Measurements from ENCODE around the gene ANKDD1B. TPM values are rescaled to one million over a fixed set of nuclear protein-coding genes. Genes with fewer than 3 reads are reported as not detected.

ANKDD1B gene
- total and polyA plus RNA-seq, 9 of the 15 experiments (the other 6 are each of a cell fraction or from before 2014, with no cell fraction given) = 0.04 to 0.29 (median 0.18) TPM; not detected in 1

DNA sequence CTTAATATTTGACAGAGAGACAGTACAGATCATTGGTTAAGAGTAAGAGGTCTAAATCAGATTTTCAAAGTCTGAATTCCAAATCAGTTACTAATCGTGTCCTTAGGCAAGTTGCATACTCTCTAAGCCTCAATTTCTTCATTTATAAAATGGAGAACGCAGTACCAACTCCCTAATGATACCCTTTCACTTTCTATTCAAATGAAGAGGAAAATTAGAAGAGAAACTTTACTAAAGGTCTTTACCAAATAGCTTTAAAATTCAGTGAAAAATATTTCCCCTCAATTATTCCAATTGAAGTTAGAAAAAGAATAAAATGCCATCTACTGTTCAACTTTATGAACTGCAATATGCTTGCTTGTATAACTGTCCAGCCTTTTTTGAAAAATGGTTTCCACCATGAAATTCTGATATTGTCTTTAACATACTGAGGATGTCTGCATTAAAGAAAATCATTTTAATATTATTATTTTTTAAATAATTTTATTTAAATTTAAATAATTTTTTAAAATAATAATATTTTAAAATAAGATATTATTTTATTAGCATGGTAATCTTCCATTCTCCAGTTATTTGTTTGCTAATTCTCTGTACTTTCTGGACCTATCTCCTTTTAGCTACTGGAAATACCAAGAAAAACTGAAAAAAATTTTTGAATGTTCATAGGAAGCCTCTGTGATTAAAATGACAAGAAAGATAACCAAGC, 70.0 kb downstream of the ANKDD1B start (continued):
- TF ChIP-seq, protein P1, sequence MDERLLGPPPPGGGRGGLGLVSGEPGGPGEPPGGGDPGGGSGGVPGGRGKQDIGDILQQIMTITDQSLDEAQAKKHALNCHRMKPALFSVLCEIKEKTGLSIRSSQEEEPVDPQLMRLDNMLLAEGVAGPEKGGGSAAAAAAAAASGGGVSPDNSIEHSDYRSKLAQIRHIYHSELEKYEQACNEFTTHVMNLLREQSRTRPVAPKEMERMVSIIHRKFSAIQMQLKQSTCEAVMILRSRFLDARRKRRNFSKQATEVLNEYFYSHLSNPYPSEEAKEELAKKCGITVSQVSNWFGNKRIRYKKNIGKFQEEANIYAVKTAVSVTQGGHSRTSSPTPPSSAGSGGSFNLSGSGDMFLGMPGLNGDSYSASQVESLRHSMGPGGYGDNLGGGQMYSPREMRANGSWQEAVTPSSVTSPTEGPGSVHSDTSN (CRISPR knock-in tag; IDR thresholded peaks at IDR 0.05; ENCODE audit: low read depth) = no peak
- TF ChIP-seq, protein P1 (tag; conservative IDR thresholded peaks at IDR 0.05; ENCODE audit: low read depth) = 0 out of 2 replicates have a peak, but pooled peaks have one; percentile 21

DNA sequence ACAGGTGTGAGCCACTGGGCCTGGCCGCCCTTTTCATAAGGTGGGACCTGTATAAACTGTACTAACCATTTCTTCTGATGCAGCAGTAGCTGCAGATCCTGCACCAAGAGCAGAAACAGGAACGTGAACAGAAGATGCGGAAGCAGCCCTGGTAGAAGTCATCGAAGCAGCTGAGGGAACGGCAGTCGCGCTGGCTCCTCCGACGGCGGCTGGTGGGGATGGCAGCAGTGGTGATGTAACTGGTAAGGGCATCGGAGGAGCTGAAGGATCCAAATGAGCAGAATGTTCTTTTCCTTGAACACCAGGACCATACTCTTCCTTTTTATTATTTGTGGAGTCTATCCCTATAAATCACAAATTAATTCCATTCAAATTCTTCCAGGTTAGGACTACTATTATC, 73.9 kb downstream of the ANKDD1B start:
- DNase-seq (ENCODE audit: extremely low read depth in 1 of 4, low spot score in 3 of 4) = no peak
- ChIA-PET POLR2A (no interaction called here), CTCF (ENCODE audit: low intra/inter-chr PET ratio) (no interaction called here)
- no peak for FAIRE-seq
- no peak overlapping the region for H3K9ac ChIP-seq (ENCODE audit: insufficient read depth in 1 of 2, low read depth in 2 of 2, low read length in 2 of 2)
- no peak overlapping the region for H3K27ac ChIP-seq (ENCODE audit: extremely low read depth, low read depth, low read length)
- H3K36me3 ChIP-seq (ENCODE audit: control insufficient read depth, insufficient read depth, low read length) = peaks cover 50% of the 10 kb centered on the region; the same call in 2 of the 3 replicates
- H3K27me3 ChIP-seq (ENCODE audit: control insufficient read depth in 2 of 2, insufficient read depth in 2 of 2, low read length in 2 of 2) = no peaks in the 10 kb centered on the region
- H3K79me2 ChIP-seq (ENCODE audit: control insufficient read depth, insufficient read depth, low read length) = no peaks in the 10 kb centered on the region
- H3K9me3 ChIP-seq (replicated peaks; ENCODE audit: control insufficient read depth, insufficient read depth, low read depth, low read length) = no peaks in the 10 kb centered on the region
- no peak for ATAC-seq
- H4K20me1 ChIP-seq (replicated peaks; ENCODE audit: control insufficient read depth, insufficient read depth, low read length) = no peaks in the 10 kb centered on the region
- no TSS peak for BruUV-seq (replicated peaks)
- no peak overlapping the region for H3K4me3 ChIP-seq
- WGBS (ENCODE audit: insufficient coverage, low coverage, missing lambda C conversion rate) = 95% methylated on average over 11 of the region's 11 CpGs
- in situ Hi-C loops (cut with MboI) (no loop called here), intact Hi-C loops (cut with micrococcal nuclease) (no loop called here)
- H3K4me1 ChIP-seq (replicated peaks in 1 of 2; ENCODE audit: control insufficient read depth in 2 of 2, insufficient read depth in 2 of 2, low read length in 2 of 2) = no peaks in the 10 kb centered on the region
- H3K4me2 ChIP-seq (ENCODE audit: insufficient read depth, low read length) = no peak overlapping the region
- no peak overlapping the region for H2AFZ ChIP-seq (ENCODE audit: low read depth, low read length)
- no peaks in the 10 kb centered on the region for H3K9me1 ChIP-seq (ENCODE audit: control insufficient read depth, insufficient read depth, low read length)
- no peak for TF ChIP-seq SNIP1 (IDR thresholded peaks at IDR 0.05; ENCODE audit: low read depth)
- no peak for TF ChIP-seq MCM5 (IDR thresholded peaks at IDR 0.05; ENCODE audit: low read depth)
- TF ChIP-seq ZNF12 (CRISPR knock-in tag; IDR thresholded peaks at IDR 0.05) = no peak
- TF ChIP-seq, protein P2, sequence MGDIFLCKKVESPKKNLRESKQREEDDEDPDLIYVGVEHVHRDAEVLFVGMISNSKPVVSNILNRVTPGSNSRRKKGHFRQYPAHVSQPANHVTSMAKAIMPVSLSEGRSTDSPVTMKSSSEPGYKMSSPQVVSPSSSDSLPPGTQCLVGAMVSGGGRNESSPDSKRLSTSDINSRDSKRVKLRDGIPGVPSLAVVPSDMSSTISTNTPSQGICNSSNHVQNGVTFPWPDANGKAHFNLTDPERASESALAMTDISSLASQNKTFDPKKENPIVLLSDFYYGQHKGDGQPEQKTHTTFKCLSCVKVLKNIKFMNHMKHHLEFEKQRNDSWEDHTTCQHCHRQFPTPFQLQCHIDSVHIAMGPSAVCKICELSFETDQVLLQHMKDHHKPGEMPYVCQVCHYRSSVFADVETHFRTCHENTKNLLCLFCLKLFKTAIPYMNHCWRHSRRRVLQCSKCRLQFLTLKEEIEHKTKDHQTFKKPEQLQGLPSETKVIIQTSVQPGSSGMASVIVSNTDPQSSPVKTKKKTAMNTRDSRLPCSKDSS (IDR thresholded peaks at IDR 0.05; ENCODE audit: low read depth, partially characterized antibody) = no peak
- no peak for TF ChIP-seq NUFIP1 (IDR thresholded peaks at IDR 0.05; ENCODE audit: partially characterized antibody)
- TF ChIP-seq SRF (CRISPR knock-in tag; IDR thresholded peaks at IDR 0.05) = no peak
- no peak for TF ChIP-seq ZNF431 (CRISPR knock-in tag; IDR thresholded peaks at IDR 0.05)
- TF ChIP-seq KLF6 (CRISPR knock-in tag; IDR thresholded peaks at IDR 0.05; ENCODE audit: borderline replicate concordance) = no peak
- TF ChIP-seq, protein P3, sequence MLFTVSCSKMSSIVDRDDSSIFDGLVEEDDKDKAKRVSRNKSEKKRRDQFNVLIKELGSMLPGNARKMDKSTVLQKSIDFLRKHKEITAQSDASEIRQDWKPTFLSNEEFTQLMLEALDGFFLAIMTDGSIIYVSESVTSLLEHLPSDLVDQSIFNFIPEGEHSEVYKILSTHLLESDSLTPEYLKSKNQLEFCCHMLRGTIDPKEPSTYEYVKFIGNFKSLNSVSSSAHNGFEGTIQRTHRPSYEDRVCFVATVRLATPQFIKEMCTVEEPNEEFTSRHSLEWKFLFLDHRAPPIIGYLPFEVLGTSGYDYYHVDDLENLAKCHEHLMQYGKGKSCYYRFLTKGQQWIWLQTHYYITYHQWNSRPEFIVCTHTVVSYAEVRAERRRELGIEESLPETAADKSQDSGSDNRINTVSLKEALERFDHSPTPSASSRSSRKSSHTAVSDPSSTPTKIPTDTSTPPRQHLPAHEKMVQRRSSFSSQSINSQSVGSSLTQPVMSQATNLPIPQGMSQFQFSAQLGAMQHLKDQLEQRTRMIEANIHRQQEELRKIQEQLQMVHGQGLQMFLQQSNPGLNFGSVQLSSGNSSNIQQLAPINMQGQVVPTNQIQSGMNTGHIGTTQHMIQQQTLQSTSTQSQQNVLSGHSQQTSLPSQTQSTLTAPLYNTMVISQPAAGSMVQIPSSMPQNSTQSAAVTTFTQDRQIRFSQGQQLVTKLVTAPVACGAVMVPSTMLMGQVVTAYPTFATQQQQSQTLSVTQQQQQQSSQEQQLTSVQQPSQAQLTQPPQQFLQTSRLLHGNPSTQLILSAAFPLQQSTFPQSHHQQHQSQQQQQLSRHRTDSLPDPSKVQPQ (CRISPR knock-in tag; IDR thresholded peaks at IDR 0.05; ENCODE audit: borderline replicate concordance) = no peak
- no peak for TF ChIP-seq NFATC3 (IDR thresholded peaks at IDR 0.05)

Measured in K562 (cell line).